Measurements from ENCODE around the gene SMCO3. TPM values are rescaled to one million over a fixed set of nuclear protein-coding genes. Genes with fewer than 3 reads are reported as not detected.

The SMCO3 gene
- under 0.01 TPM in 1 of 2 replicates, not detected in the other for total RNA-seq

- no peaks in the 10 kb centered on the region for H3K79me2 ChIP-seq (ENCODE audit: insufficient read depth, low read length)
- TF ChIP-seq, protein P1, sequence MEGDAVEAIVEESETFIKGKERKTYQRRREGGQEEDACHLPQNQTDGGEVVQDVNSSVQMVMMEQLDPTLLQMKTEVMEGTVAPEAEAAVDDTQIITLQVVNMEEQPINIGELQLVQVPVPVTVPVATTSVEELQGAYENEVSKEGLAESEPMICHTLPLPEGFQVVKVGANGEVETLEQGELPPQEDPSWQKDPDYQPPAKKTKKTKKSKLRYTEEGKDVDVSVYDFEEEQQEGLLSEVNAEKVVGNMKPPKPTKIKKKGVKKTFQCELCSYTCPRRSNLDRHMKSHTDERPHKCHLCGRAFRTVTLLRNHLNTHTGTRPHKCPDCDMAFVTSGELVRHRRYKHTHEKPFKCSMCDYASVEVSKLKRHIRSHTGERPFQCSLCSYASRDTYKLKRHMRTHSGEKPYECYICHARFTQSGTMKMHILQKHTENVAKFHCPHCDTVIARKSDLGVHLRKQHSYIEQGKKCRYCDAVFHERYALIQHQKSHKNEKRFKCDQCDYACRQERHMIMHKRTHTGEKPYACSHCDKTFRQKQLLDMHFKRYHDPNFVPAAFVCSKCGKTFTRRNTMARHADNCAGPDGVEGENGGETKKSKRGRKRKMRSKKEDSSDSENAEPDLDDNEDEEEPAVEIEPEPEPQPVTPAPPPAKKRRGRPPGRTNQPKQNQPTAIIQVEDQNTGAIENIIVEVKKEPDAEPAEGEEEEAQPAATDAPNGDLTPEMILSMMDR (IDR thresholded peaks at IDR 0.05; ENCODE audit: extremely low read depth, low read depth, low read length) = no peak
- no peak for DNase-seq (ENCODE audit: insufficient read length, low spot score, missing footprints)
- H3K4me3 ChIP-seq (ENCODE audit: insufficient read depth, low read length) = no peak within 1 kb of the TSS
- no peak within 1 kb of the TSS for H3K4me2 ChIP-seq (ENCODE audit: insufficient read depth, low read length)
- H3K36me3 ChIP-seq (ENCODE audit: insufficient read depth, low read length) = no peaks in the 10 kb centered on the region
- no peaks in the 10 kb centered on the region for H4K20me1 ChIP-seq (ENCODE audit: insufficient read depth, low read length)
- H3K9me3 ChIP-seq (ENCODE audit: low read depth, low read length) = no peaks in the 10 kb centered on the region
- H2AFZ ChIP-seq (ENCODE audit: low read length) = no peak within 1 kb of the TSS
- H3K4me1 ChIP-seq (ENCODE audit: insufficient read depth, low read length) = no peaks in the 10 kb centered on the region
- no peak within 1 kb of the TSS for H3K27ac ChIP-seq (ENCODE audit: low read depth, low read length)
- H3K27me3 ChIP-seq (ENCODE audit: insufficient read depth, low read length) = no peaks in the 10 kb centered on the region
Observed at GRCh38 chr12:14814014-14814413, at the start of gene SMCO3. Gene SMCO3 (minus strand): TSS chr12:14814182. CDS start chr12:14806680, 7,502 bp downstream.

DNA sequence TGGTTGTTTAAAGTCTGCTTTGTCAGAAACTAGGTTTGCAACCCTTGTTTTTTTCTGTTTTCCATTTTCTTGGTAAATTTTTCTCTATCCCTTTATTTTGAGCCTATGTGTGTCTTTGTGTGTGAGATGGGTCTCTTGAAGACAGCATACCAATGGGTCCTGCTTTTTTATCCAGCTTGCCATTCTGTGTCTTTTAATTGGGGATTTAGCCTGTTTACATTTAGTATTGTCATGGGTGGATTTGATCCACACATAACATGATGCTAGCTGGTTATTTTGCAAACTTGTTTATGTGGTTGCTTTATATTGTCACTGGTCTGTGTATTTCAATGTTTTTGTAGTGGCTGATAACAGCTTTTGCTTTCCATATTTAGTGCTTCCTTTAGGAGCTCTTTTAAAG is 46.5 kb upstream of the SMCO3 start:
- Histone ChIP-seq H3K36me3 (ENCODE audit: insufficient read depth, low read length) (no peaks in the 10 kb centered on the region), H3K79me2 (ENCODE audit: insufficient read depth, low read length) (no peaks in the 10 kb centered on the region), H3K4me3 (ENCODE audit: insufficient read depth, low read length) (no peak overlapping the region), H4K20me1 (ENCODE audit: insufficient read depth, low read length) (no peaks in the 10 kb centered on the region), H3K4me1 (ENCODE audit: insufficient read depth, low read length) (no peaks in the 10 kb centered on the region), H2AFZ (ENCODE audit: low read length) (no peak overlapping the region), H3K4me2 (ENCODE audit: insufficient read depth, low read length) (no peak overlapping the region), H3K9me3 (ENCODE audit: low read depth, low read length) (no peaks in the 10 kb centered on the region), H3K27ac (ENCODE audit: low read depth, low read length) (no peak overlapping the region), H3K27me3 (ENCODE audit: insufficient read depth, low read length) (no peaks in the 10 kb centered on the region)
- no peak for DNase-seq (ENCODE audit: insufficient read length, low spot score, missing footprints)
- TF ChIP-seq, protein P1 (IDR thresholded peaks at IDR 0.05; ENCODE audit: extremely low read depth, low read depth, low read length) = no peak

DNA sequence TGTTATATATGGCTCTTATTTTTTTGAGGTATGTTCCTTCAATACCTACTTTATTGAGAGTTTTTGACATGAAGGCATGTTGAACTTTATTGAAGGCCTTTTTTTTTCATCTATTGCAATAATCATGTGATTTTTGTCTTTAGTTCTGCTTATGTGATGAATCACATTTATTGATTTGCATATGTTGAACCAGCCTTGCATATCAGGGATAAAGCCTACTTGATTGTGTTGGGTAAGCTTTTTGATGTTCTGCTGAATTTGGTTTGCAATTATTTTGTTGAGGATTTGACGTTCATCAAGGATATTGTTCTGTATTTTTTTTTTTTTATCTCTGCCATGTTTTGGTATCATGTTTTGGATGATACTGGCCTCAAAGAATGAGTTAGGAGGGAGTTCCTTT is 44.5 kb upstream of the SMCO3 start:
- DNase-seq (ENCODE audit: insufficient read length, low spot score, missing footprints) = no peak
- Histone ChIP-seq H3K27ac (ENCODE audit: low read depth, low read length) (no peak overlapping the region), H3K36me3 (ENCODE audit: insufficient read depth, low read length) (no peaks in the 10 kb centered on the region), H4K20me1 (ENCODE audit: insufficient read depth, low read length) (no peaks in the 10 kb centered on the region), H3K27me3 (ENCODE audit: insufficient read depth, low read length) (no peaks in the 10 kb centered on the region), H3K79me2 (ENCODE audit: insufficient read depth, low read length) (no peaks in the 10 kb centered on the region), H3K4me2 (ENCODE audit: insufficient read depth, low read length) (no peak overlapping the region), H2AFZ (ENCODE audit: low read length) (no peak overlapping the region), H3K4me3 (ENCODE audit: insufficient read depth, low read length) (no peak overlapping the region), H3K4me1 (ENCODE audit: insufficient read depth, low read length) (peaks cover 6% of the 10 kb centered on the region), H3K9me3 (ENCODE audit: low read depth, low read length) (no peaks in the 10 kb centered on the region)
- TF ChIP-seq, protein P1 (IDR thresholded peaks at IDR 0.05; ENCODE audit: extremely low read depth, low read depth, low read length) = no peak

- no peaks in the 10 kb centered on the region for H3K9me3 ChIP-seq (ENCODE audit: low read depth, low read length)
- no peaks in the 10 kb centered on the region for H3K27me3 ChIP-seq (ENCODE audit: insufficient read depth, low read length)
- no peak overlapping the region for H3K4me3 ChIP-seq (ENCODE audit: insufficient read depth, low read length)
- no peaks in the 10 kb centered on the region for H4K20me1 ChIP-seq (ENCODE audit: insufficient read depth, low read length)
- peak overlapping the region; percentile 29 for H2AFZ ChIP-seq (ENCODE audit: low read length)
- peaks cover 6% of the 10 kb centered on the region for H3K4me1 ChIP-seq (ENCODE audit: insufficient read depth, low read length)
- peak overlapping the region; percentile 16 for H3K4me2 ChIP-seq (ENCODE audit: insufficient read depth, low read length)
- TF ChIP-seq, protein P1 (IDR thresholded peaks at IDR 0.05; ENCODE audit: extremely low read depth, low read depth, low read length) = no peak
- H3K27ac ChIP-seq (ENCODE audit: low read depth, low read length) = no peak overlapping the region
- H3K36me3 ChIP-seq (ENCODE audit: insufficient read depth, low read length) = no peaks in the 10 kb centered on the region
- peak; percentile 47 for DNase-seq (ENCODE audit: insufficient read length, low spot score, missing footprints)
- no peaks in the 10 kb centered on the region for H3K79me2 ChIP-seq (ENCODE audit: insufficient read depth, low read length)
Observed at GRCh38 chr12:14854586-14855183, 40.7 kb upstream of the SMCO3 start.

All from osteoblast (primary cell).